ENCODE results near the gene GDAP1L1. TPM values are rescaled to one million over a fixed set of nuclear protein-coding genes. Genes with fewer than 3 reads are reported as not detected.

Gene GDAP1L1
- total RNA-seq, 1 donor from 2014 or later = 1.7 TPM

GRCh38 chr20:44310664-44311639 is 63.8 kb downstream of the GDAP1L1 start, which contains the start of gene FITM2:
Gene FITM2 (minus strand): TSS chr20:44311202. CDS start chr20:44311148, 54 bp downstream.
- peak; percentile 100 for DNase-seq (ENCODE audit: low spot score)
- Mint-ChIP-seq H3K36me3 (ENCODE audit: low read depth, unreplicated experiment) (no peaks in the 10 kb centered on the region), H3K4me3 (ENCODE audit: unreplicated experiment) (peak within 1 kb of the TSS; percentile 90), H3K4me1 (ENCODE audit: unreplicated experiment) (peaks cover 7% of the 10 kb centered on the region), H3K27ac (ENCODE audit: unreplicated experiment) (peak within 1 kb of the TSS; percentile 26), H3K9me3 (ENCODE audit: unreplicated experiment) (no peaks in the 10 kb centered on the region), H3K27me3 (ENCODE audit: unreplicated experiment) (peaks cover 4% of the 10 kb centered on the region)
- TF ChIP-seq, protein P1, sequence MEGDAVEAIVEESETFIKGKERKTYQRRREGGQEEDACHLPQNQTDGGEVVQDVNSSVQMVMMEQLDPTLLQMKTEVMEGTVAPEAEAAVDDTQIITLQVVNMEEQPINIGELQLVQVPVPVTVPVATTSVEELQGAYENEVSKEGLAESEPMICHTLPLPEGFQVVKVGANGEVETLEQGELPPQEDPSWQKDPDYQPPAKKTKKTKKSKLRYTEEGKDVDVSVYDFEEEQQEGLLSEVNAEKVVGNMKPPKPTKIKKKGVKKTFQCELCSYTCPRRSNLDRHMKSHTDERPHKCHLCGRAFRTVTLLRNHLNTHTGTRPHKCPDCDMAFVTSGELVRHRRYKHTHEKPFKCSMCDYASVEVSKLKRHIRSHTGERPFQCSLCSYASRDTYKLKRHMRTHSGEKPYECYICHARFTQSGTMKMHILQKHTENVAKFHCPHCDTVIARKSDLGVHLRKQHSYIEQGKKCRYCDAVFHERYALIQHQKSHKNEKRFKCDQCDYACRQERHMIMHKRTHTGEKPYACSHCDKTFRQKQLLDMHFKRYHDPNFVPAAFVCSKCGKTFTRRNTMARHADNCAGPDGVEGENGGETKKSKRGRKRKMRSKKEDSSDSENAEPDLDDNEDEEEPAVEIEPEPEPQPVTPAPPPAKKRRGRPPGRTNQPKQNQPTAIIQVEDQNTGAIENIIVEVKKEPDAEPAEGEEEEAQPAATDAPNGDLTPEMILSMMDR (IDR thresholded peaks at IDR 0.05; ENCODE audit: unreplicated experiment) = peak; percentile 94

DNA sequence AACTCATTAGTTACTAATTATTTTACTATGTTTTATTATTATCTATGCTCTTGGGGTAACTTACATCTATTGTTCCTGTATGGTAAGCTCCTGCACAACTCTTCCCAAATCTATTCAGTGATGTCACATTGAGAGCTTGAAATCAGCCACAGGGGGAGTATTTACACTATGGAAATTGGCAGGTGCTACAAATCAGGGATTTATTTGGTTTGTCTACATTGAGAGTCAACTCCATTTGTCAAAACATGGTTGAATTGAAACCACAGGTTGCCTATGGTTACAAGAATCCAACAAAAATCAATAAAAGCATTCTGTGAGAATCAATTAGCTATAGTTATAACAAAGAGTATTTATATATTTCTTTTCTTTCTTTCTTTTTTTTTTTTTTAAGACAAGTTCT is 67.8 kb downstream of the GDAP1L1 start:
- TF ChIP-seq, protein P1 (IDR thresholded peaks at IDR 0.05; ENCODE audit: unreplicated experiment) = no peak
- H3K36me3 Mint-ChIP-seq (ENCODE audit: low read depth, unreplicated experiment) = no peaks in the 10 kb centered on the region
- DNase-seq (ENCODE audit: low spot score) = no peak
- H3K4me3 Mint-ChIP-seq (ENCODE audit: unreplicated experiment) = no peak overlapping the region
- no peak overlapping the region for H3K27ac Mint-ChIP-seq (ENCODE audit: unreplicated experiment)
- no peaks in the 10 kb centered on the region for H3K27me3 Mint-ChIP-seq (ENCODE audit: unreplicated experiment)
- H3K9me3 Mint-ChIP-seq (ENCODE audit: unreplicated experiment) = no peaks in the 10 kb centered on the region
- peaks cover 6% of the 10 kb centered on the region for H3K4me1 Mint-ChIP-seq (ENCODE audit: unreplicated experiment)

- Mint-ChIP-seq H3K9me3 (ENCODE audit: unreplicated experiment) (no peaks in the 10 kb centered on the region), H3K4me3 (ENCODE audit: unreplicated experiment) (no peak overlapping the region), H3K27me3 (ENCODE audit: unreplicated experiment) (peaks cover 2% of the 10 kb centered on the region), H3K4me1 (ENCODE audit: unreplicated experiment) (no peaks in the 10 kb centered on the region), H3K36me3 (ENCODE audit: low read depth, unreplicated experiment) (no peaks in the 10 kb centered on the region), H3K27ac (ENCODE audit: unreplicated experiment) (no peak overlapping the region)
- TF ChIP-seq, protein P1 (IDR thresholded peaks at IDR 0.05; ENCODE audit: unreplicated experiment) = no peak
- DNase-seq (ENCODE audit: low spot score) = no peak
Measured at GRCh38 chr20:44319839-44320422, 72.8 kb downstream of the GDAP1L1 start.

DNA sequence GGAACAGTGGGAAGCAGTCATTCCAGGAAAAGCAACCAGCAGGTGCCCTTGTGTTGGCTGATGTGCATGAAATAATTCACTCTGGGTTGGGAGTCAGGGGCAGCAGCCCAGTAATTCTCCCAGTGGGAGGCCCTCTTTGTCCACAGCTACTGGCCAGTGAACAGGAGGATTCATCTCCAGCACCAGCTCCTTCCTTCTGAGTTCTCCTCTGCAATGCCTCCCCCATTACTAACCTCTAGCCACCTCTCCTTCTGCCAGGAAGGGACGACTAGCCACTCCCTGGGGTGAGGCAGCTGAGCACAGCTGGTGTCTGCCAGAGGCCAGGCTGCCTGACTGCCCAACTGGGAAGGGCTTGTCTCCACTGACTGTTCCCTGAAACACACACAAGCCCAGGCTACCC is 77.2 kb downstream of the GDAP1L1 start:
- no peak overlapping the region for H3K4me3 Mint-ChIP-seq (ENCODE audit: unreplicated experiment)
- peaks cover 3% of the 10 kb centered on the region for H3K27me3 Mint-ChIP-seq (ENCODE audit: unreplicated experiment)
- no peaks in the 10 kb centered on the region for H3K4me1 Mint-ChIP-seq (ENCODE audit: unreplicated experiment)
- H3K36me3 Mint-ChIP-seq (ENCODE audit: low read depth, unreplicated experiment) = no peaks in the 10 kb centered on the region
- H3K27ac Mint-ChIP-seq (ENCODE audit: unreplicated experiment) = no peak overlapping the region
- DNase-seq (ENCODE audit: low spot score) = no peak
- no peaks in the 10 kb centered on the region for H3K9me3 Mint-ChIP-seq (ENCODE audit: unreplicated experiment)
- TF ChIP-seq, protein P1 (IDR thresholded peaks at IDR 0.05; ENCODE audit: unreplicated experiment) = no peak

Data from endothelial cell (in vitro differentiated cells).